Kidney (tissue), 14 donors: ENCODE measurements around the gene CNIH4. TPM values are rescaled to one million over a fixed set of nuclear protein-coding genes. Genes with fewer than 3 reads are reported as not detected.
"Not testable (repeated sequence)": the region's sequence is repeated elsewhere in the genome, so short reads cannot be mapped to it uniquely, and the experiment has no call there.

Source experiments
- DNase-seq, 5 donors: peaks; one replicate each; pipeline ENCODE4 v3.0.0-alpha.2; 2013 to 2020
- FAIRE-seq: peaks from 2 replicates; lab custom pipeline; 2012; peaks lifted over from hg19 to GRCh38; lab: Jason Lieb, UNC
- H3K27ac ChIP-seq, 2 donors: one replicate each; pipeline ENCODE4 v1.7.0; 2013; ENCODE audit warnings: low read depth in 2 of 2, low read length in 2 of 2, inconsistent platforms in 1 of 2
- H3K27me3 ChIP-seq: one replicate; pipeline ENCODE4 v1.7.1; 2013; ENCODE audit warnings: low read length, inconsistent platforms; ENCODE audit not compliant: control insufficient read depth, insufficient read depth
- H3K36me3 ChIP-seq, 3 donors: one replicate each; pipeline versions ENCODE4 v1.7.0 to v1.7.1; 2013; ENCODE audit warnings: low read length in 3 of 3, control low read depth in 1 of 3, inconsistent platforms in 1 of 3; ENCODE audit not compliant: insufficient read depth in 3 of 3, control insufficient read depth in 2 of 3
- H3K4me1 ChIP-seq, 3 donors: one replicate each; pipeline versions ENCODE4 v1.7.0 to v1.7.1; 2013; ENCODE audit warnings: low read length in 3 of 3, inconsistent platforms in 1 of 3, low read depth in 1 of 3; ENCODE audit not compliant: control insufficient read depth in 2 of 3, insufficient read depth in 2 of 3
- H3K4me3 ChIP-seq, 3 donors: one replicate each; pipeline versions ENCODE4 v1.7.0 to v1.8.1; 2013; ENCODE audit warnings: low read length in 3 of 3, control low read depth in 1 of 3, inconsistent platforms in 1 of 3
- H3K9ac ChIP-seq, 3 donors: one replicate each; pipeline versions ENCODE4 v1.7.0 to v1.7.1; 2013; ENCODE audit warnings: low read length in 3 of 3, control low read depth in 1 of 3, inconsistent platforms in 1 of 3
- H3K9me3 ChIP-seq, 3 donors: one replicate each; pipeline versions ENCODE4 v1.7.0 to v1.7.1; 2013; ENCODE audit warnings: low read length in 3 of 3, control low read depth in 1 of 3, inconsistent platforms in 1 of 3; ENCODE audit not compliant: control insufficient read depth in 2 of 3, insufficient read depth in 1 of 3
- intact Hi-C: fragments of 100-400 bp; cut with DNase I; formaldehyde crosslinking; loops from one replicate; pipeline ENCODE4 v1.11.1; 2022
- polyA plus RNA-seq: library from polyadenylated mRNA; stranded (reverse); fragments of 350-450 nt; fragmentation: Illumina TruSeq; extraction: RNeasy Lipid Tissue Mini Kit (QIAGEN cat#74804); gene quantifications from one replicate; pipeline ENCODE4 v1.2.3, GENCODE V29; 2014; ENCODE audit warnings: low read depth, low replicate concordance; ENCODE audit not compliant: insufficient read depth
- total RNA-seq: library from RNA; stranded (reverse); fragmentation: NEBNext Ultra II Directional; extraction: Animal tissue kit (Norgen Biotek cat#: 25700); gene quantifications from one replicate; pipeline ENCODE4 v1.2.1, GENCODE V29; 2021
- TF ChIP-seq, protein P1 (sequence below): IDR thresholded peaks from 3 replicates; pipeline ENCODE4 v1.5.1; 2012; ENCODE audit warnings: mild to moderate bottlenecking, moderate library complexity, borderline replicate concordance; ENCODE audit not compliant: insufficient read depth; ENCODE audit errors: extremely low read depth
- donor health status: control.
- donor health status: control.
- donor health status: control.
- donor health status: control.
- donor health status: control.
- donor health status: DM: yes; HTN: yes; CAD: no.
- donor health status: Normal renal cell carcinoma (clear cell type).

Gene CNIH4
- total and polyA plus RNA-seq, 2 donors from 2014 or later: 51.0 to 77.9 TPM

GRCh38 chr1:224339442-224340033, 17.1 kb upstream of the CNIH4 start:
- Histone ChIP-seq H3K36me3 (no peaks in the 10 kb centered on the region), H3K9me3 (peaks cover 0 to 13% (median 2%) of the 10 kb centered on the region in 3 donors), H3K27ac (peak overlapping the region; percentile 22 to 59), H3K4me1 (peaks cover 0 to 3% (median 0%) of the 10 kb centered on the region in 3 donors), H3K4me3 (no peak overlapping the region), H3K27me3 (no peaks in the 10 kb centered on the region), H3K9ac (no peak overlapping the region)
- intact Hi-C loops: no loop called here
- TF ChIP-seq, protein P1, sequence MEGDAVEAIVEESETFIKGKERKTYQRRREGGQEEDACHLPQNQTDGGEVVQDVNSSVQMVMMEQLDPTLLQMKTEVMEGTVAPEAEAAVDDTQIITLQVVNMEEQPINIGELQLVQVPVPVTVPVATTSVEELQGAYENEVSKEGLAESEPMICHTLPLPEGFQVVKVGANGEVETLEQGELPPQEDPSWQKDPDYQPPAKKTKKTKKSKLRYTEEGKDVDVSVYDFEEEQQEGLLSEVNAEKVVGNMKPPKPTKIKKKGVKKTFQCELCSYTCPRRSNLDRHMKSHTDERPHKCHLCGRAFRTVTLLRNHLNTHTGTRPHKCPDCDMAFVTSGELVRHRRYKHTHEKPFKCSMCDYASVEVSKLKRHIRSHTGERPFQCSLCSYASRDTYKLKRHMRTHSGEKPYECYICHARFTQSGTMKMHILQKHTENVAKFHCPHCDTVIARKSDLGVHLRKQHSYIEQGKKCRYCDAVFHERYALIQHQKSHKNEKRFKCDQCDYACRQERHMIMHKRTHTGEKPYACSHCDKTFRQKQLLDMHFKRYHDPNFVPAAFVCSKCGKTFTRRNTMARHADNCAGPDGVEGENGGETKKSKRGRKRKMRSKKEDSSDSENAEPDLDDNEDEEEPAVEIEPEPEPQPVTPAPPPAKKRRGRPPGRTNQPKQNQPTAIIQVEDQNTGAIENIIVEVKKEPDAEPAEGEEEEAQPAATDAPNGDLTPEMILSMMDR: no peak
- peak in 3 of 5 donors; percentile 9 to 69 (median 29) for DNase-seq
- no peak for FAIRE-seq

DNA sequence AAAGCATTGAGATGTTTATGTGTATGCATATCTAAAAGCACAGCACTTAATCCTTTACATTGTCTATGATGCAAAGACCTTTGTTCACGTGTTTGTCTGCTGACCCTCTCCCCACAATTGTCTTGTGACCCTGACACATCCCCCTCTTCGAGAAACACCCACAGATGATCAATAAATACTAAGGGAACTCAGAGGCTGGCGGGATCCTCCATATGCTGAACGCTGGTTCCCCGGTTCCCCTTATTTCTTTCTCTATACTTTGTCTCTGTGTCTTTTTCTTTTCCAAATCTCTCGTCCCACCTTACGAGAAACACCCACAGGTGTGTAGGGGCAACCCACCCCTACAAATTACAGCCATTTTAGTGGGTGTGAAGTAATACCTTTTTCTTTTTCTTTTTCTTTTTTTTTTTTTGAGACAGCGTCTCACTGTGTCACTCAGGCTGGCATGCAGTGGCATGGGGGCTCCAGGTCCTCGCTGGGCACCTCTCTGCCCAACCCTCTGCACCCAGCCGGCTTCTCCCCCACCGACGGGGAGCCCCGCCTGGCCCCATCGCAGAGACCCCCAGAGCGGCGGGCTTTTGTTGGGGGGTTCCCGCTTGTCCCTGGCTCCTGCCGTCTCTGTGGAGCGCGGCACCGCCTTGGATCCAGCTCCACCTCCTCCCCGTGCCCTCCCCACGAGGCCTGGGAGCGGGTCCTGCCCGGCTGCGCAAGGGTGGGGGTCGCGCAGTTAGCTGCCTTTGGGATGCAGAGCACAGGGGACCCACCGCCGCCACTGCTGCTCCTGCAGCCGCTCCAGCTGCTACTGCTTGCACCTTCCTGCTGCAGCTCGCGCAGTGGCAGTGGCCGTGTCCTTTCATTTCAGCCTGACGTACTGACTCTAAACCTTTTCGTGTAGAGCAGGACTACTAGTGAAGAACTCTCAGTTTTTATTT, 16.0 kb upstream of the CNIH4 start:
- intact Hi-C loops, FAIRE-seq, H3K36me3 ChIP-seq, H3K27ac ChIP-seq, H3K27me3 ChIP-seq, H3K4me1 ChIP-seq: not testable (repeated sequence)
- H3K4me3 ChIP-seq: peak overlapping the region in 2 of 3 donors; percentile 56 to 70
- H3K9ac ChIP-seq: peak overlapping the region in 1 of 3 donors; percentile 26
- peaks cover 0 to 13% (median 2%) of the 10 kb centered on the region in 3 donors for H3K9me3 ChIP-seq
- peak; percentile 20 to 82 (median 46) for DNase-seq

DNA sequence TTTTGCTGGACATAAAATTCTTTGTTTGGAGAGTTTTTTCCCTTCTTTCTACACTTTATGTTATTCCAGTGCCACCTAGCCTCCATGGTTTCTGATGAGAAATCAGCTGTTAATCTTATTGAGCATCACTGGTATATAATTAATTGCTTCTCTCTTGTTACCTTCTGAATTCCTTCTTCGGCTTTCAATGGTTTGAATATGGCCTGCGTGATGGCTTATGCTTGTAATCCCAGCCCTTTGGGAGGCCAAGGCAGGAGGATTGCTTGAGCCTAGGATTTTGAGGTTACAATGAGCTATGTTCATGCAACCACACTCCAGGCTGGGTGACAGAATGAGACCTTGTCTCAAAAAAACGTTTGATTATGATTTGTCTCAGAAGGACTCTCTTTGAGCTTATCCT, 13.0 kb upstream of the CNIH4 start:
- FAIRE-seq (no peak), DNase-seq (no peak)
- H3K9me3 ChIP-seq: peaks cover 0 to 13% (median 2%) of the 10 kb centered on the region in 3 donors
- H3K4me3 ChIP-seq: no peak overlapping the region
- intact Hi-C loops: no loop called here
- peaks cover 0 to 3% (median 0%) of the 10 kb centered on the region in 3 donors for H3K4me1 ChIP-seq
- no peaks in the 10 kb centered on the region for H3K27me3 ChIP-seq
- TF ChIP-seq, protein P1: no peak
- no peaks in the 10 kb centered on the region for H3K36me3 ChIP-seq
- no peak overlapping the region for H3K9ac ChIP-seq
- H3K27ac ChIP-seq: no peak overlapping the region

DNA sequence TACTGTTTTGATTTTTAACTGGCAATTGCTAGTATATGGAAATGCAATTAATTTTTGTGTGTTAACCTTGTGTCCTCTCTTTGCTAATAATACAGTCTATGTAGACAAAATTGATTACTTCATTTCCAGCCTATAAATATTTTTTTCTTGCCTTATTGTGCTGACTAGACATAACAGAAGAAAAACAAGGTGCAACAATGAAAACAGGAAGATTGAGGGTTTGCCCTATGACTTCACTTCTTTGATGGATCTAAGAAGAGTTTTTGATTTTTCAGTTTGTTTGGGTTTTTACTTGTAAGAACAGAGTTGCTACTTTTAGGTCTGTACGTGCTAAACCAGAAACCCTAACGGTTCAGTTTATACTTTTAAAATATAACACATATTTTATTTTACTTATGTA, 8.5 kb upstream of the CNIH4 start:
- FAIRE-seq (no peak), DNase-seq (no peak)
- no peak overlapping the region for H3K9ac ChIP-seq
- TF ChIP-seq, protein P1: no peak
- H3K4me3 ChIP-seq: no peak overlapping the region
- peaks cover 0 to 11% (median 2%) of the 10 kb centered on the region in 3 donors for H3K9me3 ChIP-seq
- intact Hi-C loops: no loop called here
- no peaks in the 10 kb centered on the region for H3K4me1 ChIP-seq
- no peak overlapping the region for H3K27ac ChIP-seq
- H3K27me3 ChIP-seq: no peaks in the 10 kb centered on the region
- H3K36me3 ChIP-seq: no peaks in the 10 kb centered on the region

DNA sequence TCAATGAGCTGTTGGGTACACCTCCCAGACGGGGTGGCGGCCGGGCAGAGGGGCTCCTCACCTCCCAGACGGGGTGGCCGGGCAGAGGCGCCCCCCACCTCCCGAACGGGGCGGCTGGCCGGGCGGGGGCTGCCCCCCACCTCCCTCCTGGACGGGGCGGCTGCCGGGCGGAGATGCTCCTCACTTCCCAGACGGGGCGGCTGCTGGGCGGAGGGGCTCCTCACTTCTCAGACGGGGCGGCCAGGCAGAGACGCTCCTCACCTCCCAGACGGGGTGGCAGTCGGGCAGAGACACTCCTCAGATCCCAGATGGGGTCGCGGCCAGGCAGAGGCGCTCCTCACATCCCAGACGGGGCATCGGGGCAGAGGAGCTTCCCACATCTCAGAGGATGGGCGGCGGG, 7.0 kb upstream of the CNIH4 start:
- H3K36me3 ChIP-seq, H3K27ac ChIP-seq, H3K9me3 ChIP-seq, FAIRE-seq, DNase-seq, H3K4me3 ChIP-seq, H3K27me3 ChIP-seq, H3K9ac ChIP-seq, intact Hi-C loops, H3K4me1 ChIP-seq: not testable (repeated sequence)
